MM.1S (cell line): ENCODE data around the gene TNRC6C.

Source experiments
- DNase-seq: peaks from one replicate; pipeline ENCODE4 v3.0.0-alpha.2; 2015
- H2AFZ ChIP-seq: fragments of 300-600 bp; sonication (generic); 2 replicates; pipeline ENCODE4 v1.6.0; 2016; ENCODE audit warnings: antibody characterized with exemption, low read length
- H3F3A ChIP-seq: fragments of 300-600 bp; sonication (generic); 2 replicates; pipeline ENCODE4 v1.6.1; 2016; ENCODE audit warnings: mild to moderate bottlenecking, antibody characterized with exemption, low read length, moderate library complexity, mixed read lengths; ENCODE audit not compliant: insufficient read depth
- H3K27ac ChIP-seq: fragments of 300-600 bp; sonication (generic); 2 replicates; pipeline ENCODE4 v1.5.1; 2016; ENCODE audit warnings: mild to moderate bottlenecking, low read length
- H3K27me3 ChIP-seq: fragments of 300-600 bp; sonication (generic); replicated peaks from 2 replicates; pipeline ENCODE4 v1.6.0; 2016; ENCODE audit warnings: low read length; ENCODE audit not compliant: insufficient read depth
- H3K36me3 ChIP-seq: fragments of 300-600 bp; sonication (generic); replicated peaks from 2 replicates; pipeline ENCODE4 v1.6.1; 2016; ENCODE audit warnings: mild to moderate bottlenecking, low read length, mixed read lengths; ENCODE audit not compliant: insufficient read depth
- H3K4me1 ChIP-seq: fragments of 300-600 bp; sonication (generic); 2 replicates; pipeline ENCODE4 v1.6.1; 2016; ENCODE audit warnings: low read length, mixed read lengths
- H3K4me2 ChIP-seq: fragments of 300-600 bp; sonication (generic); 2 replicates; pipeline ENCODE4 v1.6.0; 2016; ENCODE audit warnings: low read depth, low read length
- H3K4me3 ChIP-seq: fragments of 300-600 bp; sonication (generic); 2 replicates; pipeline ENCODE4 v1.5.1; 2016; ENCODE audit warnings: low read length, mixed read lengths
- H3K79me2 ChIP-seq: fragments of 300-600 bp; sonication (generic); 2 replicates; pipeline ENCODE4 v1.6.1; 2016; ENCODE audit warnings: mixed run types, low read length, mixed read lengths
- H3K9ac ChIP-seq: fragments of 300-600 bp; sonication (generic); 2 replicates; pipeline ENCODE4 v1.6.1; 2016; ENCODE audit warnings: low read length, mixed read lengths
- H3K9me2 ChIP-seq: fragments of 300-600 bp; sonication (generic); replicated peaks from 2 replicates; pipeline ENCODE4 v1.6.1; 2016; ENCODE audit warnings: mild to moderate bottlenecking, low read length, mixed read lengths; ENCODE audit not compliant: insufficient read depth
- H3K9me3 ChIP-seq: fragments of 300-600 bp; sonication (generic); replicated peaks from 2 replicates; pipeline ENCODE4 v1.6.1; 2016; ENCODE audit warnings: mild to moderate bottlenecking, low read length, mixed read lengths; ENCODE audit not compliant: insufficient read depth
- H4K20me1 ChIP-seq: fragments of 300-600 bp; sonication (generic); 2 replicates; pipeline ENCODE4 v1.6.1; 2016; ENCODE audit warnings: mild to moderate bottlenecking, low read length, moderate library complexity, mixed read lengths; ENCODE audit not compliant: insufficient read depth
- CTCF ChIP-seq: fragments of 300-600 bp; sonication (generic); IDR thresholded peaks from 2 replicates; pipeline ENCODE4 v1.5.1; 2016; ENCODE audit warnings: antibody characterized with exemption, low read length, mixed read lengths
- EZH2 ChIP-seq: fragments of 300-600 bp; sonication (generic); optimal IDR thresholded peaks from 2 replicates; pipeline ENCODE3; 2017; ENCODE audit warnings: low read depth, mild to moderate bottlenecking, antibody characterized with exemption, low read length, mixed read lengths
- EZH2phosphoT487 ChIP-seq: fragments of 300-600 bp; sonication (generic); IDR thresholded peaks from 2 replicates; pipeline ENCODE4 v1.6.1; 2018; ENCODE audit warnings: antibody characterized with exemption, low read length

TNRC6C gene

GRCh38 chr17:78014646-78015045 lies 56.1 kb downstream of the TNRC6C start:
- no peak overlapping the region for H2AFZ ChIP-seq
- H4K20me1 ChIP-seq, result no peaks in the 10 kb centered on the region
- H3K9ac ChIP-seq, result no peak overlapping the region
- peaks cover 8% of the 10 kb centered on the region for H3K4me1 ChIP-seq
- H3K9me2 ChIP-seq, result no peaks in the 10 kb centered on the region
- H3K27me3 ChIP-seq, result no peaks in the 10 kb centered on the region
- H3K4me3 ChIP-seq, result no peak overlapping the region
- no peaks in the 10 kb centered on the region for H3K79me2 ChIP-seq
- TF ChIP-seq EZH2 (no peak), CTCF (no peak), EZH2phosphoT487 (no peak)
- DNase-seq, result no peak
- no peaks in the 10 kb centered on the region for H3K36me3 ChIP-seq
- H3K27ac ChIP-seq, result no peak overlapping the region
- H3F3A ChIP-seq, result peaks cover 7% of the 10 kb centered on the region
- H3K4me2 ChIP-seq, result no peak overlapping the region
- H3K9me3 ChIP-seq, result no peaks in the 10 kb centered on the region

GRCh38 chr17:78016852-78017251 lies 58.3 kb downstream of the TNRC6C start:
- no peak overlapping the region for H2AFZ ChIP-seq
- H4K20me1 ChIP-seq, result no peaks in the 10 kb centered on the region
- peaks cover 22% of the 10 kb centered on the region for H3K4me1 ChIP-seq
- no peaks in the 10 kb centered on the region for H3K9me2 ChIP-seq
- H3K4me3 ChIP-seq, result no peak overlapping the region
- peaks cover 21% of the 10 kb centered on the region for H3F3A ChIP-seq
- no peak for DNase-seq
- TF ChIP-seq EZH2, result no peak
- TF ChIP-seq CTCF, result no peak
- TF ChIP-seq EZH2phosphoT487, result no peak
- H3K9me3 ChIP-seq, result no peaks in the 10 kb centered on the region
- no peak overlapping the region for H3K4me2 ChIP-seq
- H3K79me2 ChIP-seq, result no peaks in the 10 kb centered on the region
- H3K9ac ChIP-seq, result no peak overlapping the region
- no peak overlapping the region for H3K27ac ChIP-seq
- H3K36me3 ChIP-seq, result no peaks in the 10 kb centered on the region
- H3K27me3 ChIP-seq, result no peaks in the 10 kb centered on the region

- peak; percentile 58 for TF ChIP-seq CTCF
- no peak for TF ChIP-seq EZH2
- TF ChIP-seq EZH2phosphoT487, result no peak
- H3K4me3 ChIP-seq, result peak overlapping the region; percentile 30
- no peaks in the 10 kb centered on the region for H3K9me3 ChIP-seq
- peak overlapping the region; percentile 19; the same call in 1 of the 2 replicates for H3K9ac ChIP-seq
- peak overlapping the region; percentile 66; the same call in 1 of the 2 replicates for H3K27ac ChIP-seq
- H4K20me1 ChIP-seq, result no peaks in the 10 kb centered on the region
- no peaks in the 10 kb centered on the region for H3K9me2 ChIP-seq
- DNase-seq, result peak; percentile 55
- H3K4me1 ChIP-seq, result peaks cover 22% of the 10 kb centered on the region
- H3K27me3 ChIP-seq, result no peaks in the 10 kb centered on the region; the same call in 1 of the 2 replicates
- no peaks in the 10 kb centered on the region for H3K79me2 ChIP-seq
- no peaks in the 10 kb centered on the region for H3K36me3 ChIP-seq
- peak overlapping the region; percentile 74 for H3K4me2 ChIP-seq
- H2AFZ ChIP-seq, result no peak overlapping the region
- H3F3A ChIP-seq, result peaks cover 21% of the 10 kb centered on the region
These were observed 61.0 kb downstream of the TNRC6C start for GRCh38 chr17:78019367-78019975.
